ENCODE results near the gene RRP8.
A peak's percentile ranks its signal among the peaks of the same experiment; 100 is the strongest.

RRP8 gene

GRCh38 chr11:6611092-6611962 lies 7.9 kb upstream of the RRP8 start:
- Histone ChIP-seq H3K9me3 (ENCODE audit: low read depth, low read length) (no peaks in the 10 kb centered on the region), H3K9ac (ENCODE audit: insufficient read length) (peak overlapping the region; percentile 78), H3K36me3 (ENCODE audit: insufficient read depth, low read length) (peaks cover 36% of the 10 kb centered on the region), H3K4me3 (peak overlapping the region; percentile 94), H3K27ac (no peak overlapping the region; the same call in 1 of the 2 replicates)
- no peak for TF ChIP-seq EZH2 (IDR thresholded peaks at IDR 0.05)
- no peak for TF ChIP-seq FOXP2 (optimal IDR thresholded peaks at IDR 0.05; ENCODE audit: control extremely low read depth, extremely low read length, insufficient read depth)
- TF ChIP-seq POLR2AphosphoS5 (IDR thresholded peaks at IDR 0.05; ENCODE audit: borderline replicate concordance, low read depth, low read length) = no peak; the same call in 1 of the 2 replicates
- no peak for DNase-seq (ENCODE audit: low read depth, low spot score)

- DNase-seq (ENCODE audit: low read depth, low spot score) = no peak
- Histone ChIP-seq H3K9me3 (ENCODE audit: low read depth, low read length) (no peaks in the 10 kb centered on the region), H3K27ac (no peak overlapping the region), H3K9ac (ENCODE audit: insufficient read length) (no peak overlapping the region), H3K36me3 (ENCODE audit: insufficient read depth, low read length) (peaks cover 36% of the 10 kb centered on the region), H3K4me3 (no peak overlapping the region)
- TF ChIP-seq POLR2AphosphoS5 (IDR thresholded peaks at IDR 0.05; ENCODE audit: borderline replicate concordance, low read depth, low read length) (no peak), EZH2 (IDR thresholded peaks at IDR 0.05) (no peak), FOXP2 (optimal IDR thresholded peaks at IDR 0.05; ENCODE audit: control extremely low read depth, extremely low read length, insufficient read depth) (no peak)
These were observed 7.2 kb upstream of the RRP8 start for GRCh38 chr11:6610591-6610990.

GRCh38 chr11:6609502-6610015 lies 6.1 kb upstream of the RRP8 start:
- no peak for DNase-seq (ENCODE audit: low read depth, low spot score)
- no peak overlapping the region for H3K9ac ChIP-seq (ENCODE audit: insufficient read length)
- H3K36me3 ChIP-seq (ENCODE audit: insufficient read depth, low read length) = peaks cover 36% of the 10 kb centered on the region
- H3K4me3 ChIP-seq = no peak overlapping the region
- 0 out of 2 replicates have a peak, but pooled peaks have one; percentile 5 for TF ChIP-seq POLR2AphosphoS5 (IDR thresholded peaks at IDR 0.05; ENCODE audit: borderline replicate concordance, low read depth, low read length)
- TF ChIP-seq EZH2 (IDR thresholded peaks at IDR 0.05) = no peak
- H3K9me3 ChIP-seq (ENCODE audit: low read depth, low read length) = no peaks in the 10 kb centered on the region
- no peak overlapping the region for H3K27ac ChIP-seq

DNA sequence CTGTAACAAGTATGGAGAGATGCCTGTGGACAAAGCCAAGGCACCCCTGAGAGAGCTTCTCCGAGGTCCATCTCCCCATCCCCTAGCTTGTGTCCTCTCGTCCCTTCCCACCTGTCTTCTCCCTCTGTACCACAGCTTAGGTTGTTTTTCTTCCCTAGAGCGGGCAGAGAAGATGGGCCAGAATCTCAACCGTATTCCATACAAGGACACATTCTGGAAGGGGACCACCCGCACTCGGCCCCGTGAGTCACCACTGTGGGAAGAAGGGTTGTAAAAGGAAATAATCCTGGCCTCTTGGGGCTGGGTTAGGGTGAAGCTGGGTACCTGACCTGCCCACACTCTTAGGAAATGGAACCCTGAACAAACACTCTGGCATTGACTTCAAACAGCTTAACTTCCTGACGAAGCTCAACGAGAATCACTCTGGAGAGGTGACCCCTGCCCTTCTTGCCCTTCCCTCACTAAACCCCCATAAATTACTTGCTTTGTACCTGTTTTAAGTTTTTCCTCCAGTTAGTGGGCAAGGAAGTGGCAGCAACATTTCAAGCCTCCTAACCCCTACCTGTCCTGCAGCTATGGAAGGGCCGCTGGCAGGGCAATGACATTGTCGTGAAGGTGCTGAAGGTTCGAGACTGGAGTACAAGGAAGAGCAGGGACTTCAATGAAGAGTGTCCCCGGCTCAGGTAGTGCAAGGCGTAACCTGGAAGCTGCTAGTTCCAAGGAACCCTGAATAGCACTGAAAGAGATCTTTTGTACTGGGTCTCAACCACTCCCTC lies 5.5 kb upstream of the RRP8 start:
- Histone ChIP-seq H3K36me3 (ENCODE audit: insufficient read depth, low read length) (peaks cover 36% of the 10 kb centered on the region), H3K9me3 (ENCODE audit: low read depth, low read length) (no peaks in the 10 kb centered on the region), H3K9ac (ENCODE audit: insufficient read length) (no peak overlapping the region), H3K27ac (no peak overlapping the region), H3K4me3 (no peak overlapping the region)
- DNase-seq (ENCODE audit: low read depth, low spot score) = no peak
- TF ChIP-seq EZH2 (IDR thresholded peaks at IDR 0.05) = no peak
- TF ChIP-seq POLR2AphosphoS5 (IDR thresholded peaks at IDR 0.05; ENCODE audit: borderline replicate concordance, low read depth, low read length) = 0 out of 2 replicates have a peak, but pooled peaks have one; percentile 18

DNA sequence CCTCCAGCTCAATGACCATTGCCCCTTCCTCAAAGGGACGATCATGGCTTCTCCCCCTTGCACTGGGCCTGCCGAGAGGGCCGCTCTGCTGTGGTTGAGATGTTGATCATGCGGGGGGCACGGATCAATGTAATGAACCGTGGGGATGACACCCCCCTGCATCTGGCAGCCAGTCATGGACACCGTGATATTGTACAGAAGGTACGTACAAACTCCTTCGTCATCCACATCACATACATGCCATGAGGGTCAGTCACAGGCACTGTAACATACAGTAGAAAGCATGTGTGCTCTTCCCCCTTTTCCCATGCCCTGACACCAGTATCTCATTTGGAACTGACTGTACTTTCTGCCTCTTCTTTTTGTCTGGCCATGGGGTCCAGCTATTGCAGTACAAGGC lies 4.6 kb upstream of the RRP8 start:
- Histone ChIP-seq H3K9me3 (ENCODE audit: low read depth, low read length) (no peaks in the 10 kb centered on the region), H3K36me3 (ENCODE audit: insufficient read depth, low read length) (peaks cover 36% of the 10 kb centered on the region), H3K4me3 (no peak overlapping the region), H3K27ac (peak overlapping the region; percentile 86; the same call in 1 of the 2 replicates), H3K9ac (ENCODE audit: insufficient read length) (no peak overlapping the region)
- TF ChIP-seq FOXP2 (optimal IDR thresholded peaks at IDR 0.05; ENCODE audit: control extremely low read depth, extremely low read length, insufficient read depth) = no peak
- no peak for TF ChIP-seq EZH2 (IDR thresholded peaks at IDR 0.05)
- TF ChIP-seq POLR2AphosphoS5 (IDR thresholded peaks at IDR 0.05; ENCODE audit: borderline replicate concordance, low read depth, low read length) = no peak
- no peak for DNase-seq (ENCODE audit: low read depth, low spot score)

- TF ChIP-seq FOXP2 (optimal IDR thresholded peaks at IDR 0.05; ENCODE audit: control extremely low read depth, extremely low read length, insufficient read depth) (no peak), POLR2AphosphoS5 (IDR thresholded peaks at IDR 0.05; ENCODE audit: borderline replicate concordance, low read depth, low read length) (no peak), EZH2 (IDR thresholded peaks at IDR 0.05) (no peak)
- H3K9ac ChIP-seq (ENCODE audit: insufficient read length) = peak overlapping the region; percentile 60
- no peaks in the 10 kb centered on the region for H3K9me3 ChIP-seq (ENCODE audit: low read depth, low read length)
- H3K27ac ChIP-seq = peak overlapping the region; percentile 86
- H3K36me3 ChIP-seq (ENCODE audit: insufficient read depth, low read length) = peaks cover 36% of the 10 kb centered on the region
- no peak for DNase-seq (ENCODE audit: low read depth, low spot score)
- peak overlapping the region; percentile 58 for H3K4me3 ChIP-seq
These were observed 3.9 kb upstream of the RRP8 start for GRCh38 chr11:6607190-6607795.

GRCh38 chr11:6606471-6607189 lies 3.2 kb upstream of the RRP8 start:
- peaks cover 37% of the 10 kb centered on the region for H3K36me3 ChIP-seq (ENCODE audit: insufficient read depth, low read length)

More at GRCh38 chr11:6606471-6607189, 3.2 kb upstream of the RRP8 start:
- DNase-seq (ENCODE audit: low read depth, low spot score) = no peak
- peak overlapping the region; percentile 58 for H3K4me3 ChIP-seq
- H3K27ac ChIP-seq = peak overlapping the region; percentile 86
- no peaks in the 10 kb centered on the region for H3K9me3 ChIP-seq (ENCODE audit: low read depth, low read length)
- no peak for TF ChIP-seq FOXP2 (optimal IDR thresholded peaks at IDR 0.05; ENCODE audit: control extremely low read depth, extremely low read length, insufficient read depth)
- TF ChIP-seq EZH2 (IDR thresholded peaks at IDR 0.05) = no peak
- TF ChIP-seq POLR2AphosphoS5 (IDR thresholded peaks at IDR 0.05; ENCODE audit: borderline replicate concordance, low read depth, low read length) = no peak
- H3K9ac ChIP-seq (ENCODE audit: insufficient read length) = peak overlapping the region; percentile 60
